Measurements from ENCODE around the gene LCN6. TPM values are rescaled to one million over a fixed set of nuclear protein-coding genes. Genes with fewer than 3 reads are reported as not detected.
A peak's percentile ranks its signal among the peaks of the same experiment; 100 is the strongest.

LCN6 gene
- total and polyA plus RNA-seq, 8 donors, result 1.1 to 25.6 (median 4.2) TPM; not detected in 2

- no peak overlapping the region for H3K4me3 ChIP-seq
- H3K36me3 ChIP-seq, result no peaks in the 10 kb centered on the region
- H3K27me3 ChIP-seq, result no peaks in the 10 kb centered on the region
- FAIRE-seq (no peak), DNase-seq (peak in 1 of 6 donors; percentile 80), ATAC-seq (no peak)
- peaks cover 11 to 24% (median 12%) of the 10 kb centered on the region in 3 donors for H3K4me1 ChIP-seq
- TF ChIP-seq CTCF (IDR thresholded peaks at IDR 0.05), result no peak
- WGBS, 2 donors, result 90 to 93% methylated on average over 18 of the region's 18 CpGs
- H3K9me3 ChIP-seq, result no peaks in the 10 kb centered on the region
- intact Hi-C loops (cut with DNase I), result no loop called here
- H3K27ac ChIP-seq, result no peak overlapping the region
Measured at GRCh38 chr9:136746621-136747020, 1.7 kb downstream of the LCN6 start.

GRCh38 chr9:136746155-136746490 lies 2.2 kb downstream of the LCN6 start:
- Histone ChIP-seq H3K36me3 (no peaks in the 10 kb centered on the region), H3K9me3 (no peaks in the 10 kb centered on the region), H3K27ac (no peak overlapping the region), H3K4me3 (no peak overlapping the region), H3K27me3 (no peaks in the 10 kb centered on the region), H3K4me1 (peaks cover 12 to 24% (median 14%) of the 10 kb centered on the region in 3 donors)
- TF ChIP-seq CTCF (IDR thresholded peaks at IDR 0.05), result no peak
- ATAC-seq (no peak), DNase-seq (no peak), FAIRE-seq (no peak)
- WGBS, 2 donors, result 78 to 87% methylated on average over 22 of the region's 22 CpGs
- intact Hi-C loops (cut with DNase I), result no loop called here

- H3K36me3 ChIP-seq, result no peaks in the 10 kb centered on the region
- no peak for TF ChIP-seq CTCF (IDR thresholded peaks at IDR 0.05)
- peaks cover 12 to 24% (median 17%) of the 10 kb centered on the region in 3 donors for H3K4me1 ChIP-seq
- H3K9me3 ChIP-seq, result no peaks in the 10 kb centered on the region
- DNase-seq, result peak in 1 of 6 donors; percentile 59
- WGBS, 2 donors, result 89% methylated on average over 23 of the region's 23 CpGs
- no peak for ATAC-seq
- intact Hi-C loops (cut with DNase I), result no loop called here
- no peak overlapping the region for H3K27ac ChIP-seq
- no peaks in the 10 kb centered on the region for H3K27me3 ChIP-seq
- FAIRE-seq, result no peak
- H3K4me3 ChIP-seq, result no peak overlapping the region
Measured at GRCh38 chr9:136745389-136746154, 2.8 kb downstream of the LCN6 start.

- DNase-seq, result peak in 1 of 6 donors; percentile 48
- ATAC-seq, result no peak
- no peak for FAIRE-seq
- no peaks in the 10 kb centered on the region for H3K36me3 ChIP-seq
- H3K9me3 ChIP-seq, result no peaks in the 10 kb centered on the region
- peaks cover 12 to 24% (median 17%) of the 10 kb centered on the region in 3 donors for H3K4me1 ChIP-seq
- intact Hi-C loops (cut with DNase I), result no loop called here
- 92 to 93% methylated on average over 15 to 18 of the region's 18 CpGs for WGBS, 2 donors
- no peak overlapping the region for H3K4me3 ChIP-seq
- no peak for TF ChIP-seq CTCF (IDR thresholded peaks at IDR 0.05)
- H3K27me3 ChIP-seq, result no peaks in the 10 kb centered on the region
- H3K27ac ChIP-seq, result no peak overlapping the region
Measured at GRCh38 chr9:136744773-136745172, 3.6 kb downstream of the LCN6 start.

- peak in 1 of 6 donors; percentile 70 for DNase-seq
Measured at GRCh38 chr9:136743639-136744211, 4.6 kb downstream of the LCN6 start.

More at GRCh38 chr9:136743639-136744211, 4.6 kb downstream of the LCN6 start:
- intact Hi-C loops (cut with DNase I), result no loop called here
- no peak for ATAC-seq
- no peaks in the 10 kb centered on the region for H3K36me3 ChIP-seq
- TF ChIP-seq CTCF (IDR thresholded peaks at IDR 0.05), result no peak
- H3K9me3 ChIP-seq, result no peaks in the 10 kb centered on the region
- H3K4me1 ChIP-seq, result peaks cover 12 to 19% (median 17%) of the 10 kb centered on the region in 3 donors
- no peak overlapping the region for H3K4me3 ChIP-seq
- 89 to 92% methylated on average over 16 of the region's 16 CpGs for WGBS, 2 donors
- FAIRE-seq, result no peak
- H3K27me3 ChIP-seq, result no peaks in the 10 kb centered on the region
- H3K27ac ChIP-seq, result no peak overlapping the region

Data from pancreas (tissue), 10 donors.